ENCODE measurements around the gene AIG1. TPM values are rescaled to one million over a fixed set of nuclear protein-coding genes. Genes with fewer than 3 reads are reported as not detected.

Gene AIG1
- total RNA-seq, 2 donors from 2014 or later = 11.9 to 13.5 TPM

DNA sequence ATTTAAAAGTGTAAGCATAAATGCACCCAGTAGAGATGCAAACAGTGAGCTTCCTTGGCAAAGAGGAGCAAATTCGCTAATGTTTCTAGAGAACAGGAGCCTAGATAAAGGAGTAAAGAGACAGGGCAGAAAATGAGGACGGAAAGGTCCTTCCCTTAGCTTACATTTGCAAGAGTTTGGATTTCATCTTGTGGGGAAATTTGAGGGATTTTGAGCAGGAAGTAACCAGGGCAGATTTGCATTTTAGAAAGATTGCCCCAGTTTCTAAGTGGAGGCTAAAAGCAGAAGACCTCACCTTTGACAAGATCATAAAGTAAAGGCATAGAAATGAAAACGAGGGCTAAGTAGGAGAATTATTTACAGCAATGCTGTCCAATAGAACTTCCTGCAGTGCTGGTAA, 309.3 kb downstream of the AIG1 start:
- Histone ChIP-seq H3K9me3 (no peaks in the 10 kb centered on the region), H3K36me3 (replicated peaks in 1 of 2; ENCODE audit: insufficient read depth in 1 of 2, low read depth in 2 of 2) (no peaks in the 10 kb centered on the region), H3K4me3 (no peak overlapping the region), H3K27ac (no peak overlapping the region), H3K4me1 (no peaks in the 10 kb centered on the region), H3K27me3 (no peaks in the 10 kb centered on the region)
- DNase-seq = no peak
- ATAC-seq = no peak
- intact Hi-C loops (cut with DNase I) = no loop called here
- no peak for TF ChIP-seq POLR2A (IDR thresholded peaks at IDR 0.05)
- no peak for TF ChIP-seq CTCF (IDR thresholded peaks at IDR 0.05)
- 54 to 56% methylated on average over 3 of the region's 3 CpGs for WGBS, 2 donors

DNA sequence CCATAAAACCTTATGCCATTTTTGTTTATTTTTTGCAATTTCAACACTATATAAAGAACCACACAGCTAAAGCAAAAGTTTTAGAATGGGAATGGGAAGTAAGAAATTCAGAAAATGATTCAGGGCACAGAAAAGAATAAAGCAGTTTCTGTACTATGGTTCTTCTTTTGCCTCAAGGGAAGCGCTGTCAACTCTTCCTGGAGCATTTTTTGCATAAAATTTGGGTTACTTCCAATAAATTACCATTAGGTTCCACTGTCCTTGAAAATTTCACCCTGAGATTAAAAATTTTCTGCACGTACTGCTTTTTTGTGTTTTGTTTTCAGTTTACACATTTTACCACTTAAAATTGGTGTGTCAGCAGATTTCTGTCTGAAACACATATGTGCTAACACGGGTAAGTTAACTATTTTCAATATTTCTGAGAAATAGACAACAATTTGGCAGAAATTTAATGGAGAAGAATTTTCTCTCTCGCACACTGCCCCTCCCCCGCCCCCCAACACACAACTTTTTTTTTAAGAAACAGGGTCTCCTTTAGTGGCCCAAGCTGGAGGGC, 310.2 kb downstream of the AIG1 start:
- Histone ChIP-seq H3K27ac (no peak overlapping the region), H3K4me3 (no peak overlapping the region), H3K9me3 (no peaks in the 10 kb centered on the region), H3K36me3 (replicated peaks in 1 of 2; ENCODE audit: insufficient read depth in 1 of 2, low read depth in 2 of 2) (no peaks in the 10 kb centered on the region), H3K27me3 (no peaks in the 10 kb centered on the region), H3K4me1 (no peaks in the 10 kb centered on the region)
- no peak for ATAC-seq
- TF ChIP-seq CTCF (IDR thresholded peaks at IDR 0.05) = no peak
- no peak for TF ChIP-seq POLR2A (IDR thresholded peaks at IDR 0.05)
- intact Hi-C loops (cut with DNase I) = no loop called here
- no peak for DNase-seq
- 66 to 67% methylated on average over 5 of the region's 5 CpGs for WGBS, 2 donors

GRCh38 chr6:143372199-143372882, 311.7 kb downstream of the AIG1 start:
- no peak overlapping the region for H3K27ac ChIP-seq
- H3K36me3 ChIP-seq (replicated peaks in 1 of 2; ENCODE audit: insufficient read depth in 1 of 2, low read depth in 2 of 2) = no peaks in the 10 kb centered on the region
- no peaks in the 10 kb centered on the region for H3K9me3 ChIP-seq
- ATAC-seq (no peak), DNase-seq (no peak)
- WGBS, 2 donors = 62 to 64% methylated on average over 7 of the region's 7 CpGs
- no peak overlapping the region for H3K4me3 ChIP-seq
- intact Hi-C loops (cut with DNase I) = no loop called here
- no peaks in the 10 kb centered on the region for H3K4me1 ChIP-seq
- no peaks in the 10 kb centered on the region for H3K27me3 ChIP-seq
- TF ChIP-seq POLR2A (IDR thresholded peaks at IDR 0.05) (no peak), CTCF (IDR thresholded peaks at IDR 0.05) (no peak)

- H3K27ac ChIP-seq = no peak overlapping the region
- H3K4me1 ChIP-seq = no peaks in the 10 kb centered on the region
- no peak overlapping the region for H3K4me3 ChIP-seq
- WGBS, 2 donors = 26 to 29% methylated on average over 2 of the region's 2 CpGs
- no peak for ATAC-seq
- DNase-seq = no peak
- intact Hi-C loops (cut with DNase I) = no loop called here
- TF ChIP-seq POLR2A (IDR thresholded peaks at IDR 0.05) = no peak
- no peak for TF ChIP-seq CTCF (IDR thresholded peaks at IDR 0.05)
- H3K9me3 ChIP-seq = no peaks in the 10 kb centered on the region
- no peaks in the 10 kb centered on the region for H3K36me3 ChIP-seq (replicated peaks in 1 of 2; ENCODE audit: insufficient read depth in 1 of 2, low read depth in 2 of 2)
- H3K27me3 ChIP-seq = no peaks in the 10 kb centered on the region
Measured at GRCh38 chr6:143374014-143374413, 313.3 kb downstream of the AIG1 start.

All from body of pancreas (tissue), 4 donors.